SK-N-SH (cell line): ENCODE data around the gene TRIM71. TPM values are rescaled to one million over a fixed set of nuclear protein-coding genes. Genes with fewer than 3 reads are reported as not detected.

Experiments
- CTCF ChIA-PET: fragments of 300-600, 350-600 bp; formaldehyde crosslinking; extraction: SDS; loops from one replicate; lab custom pipeline; 2021; lab: Yijun Ruan, JAX
- POLR2A ChIA-PET: fragments of 350-600 bp; sonication (Branson Sonifier 250); formaldehyde crosslinking; extraction: SDS; loops from one replicate; lab custom pipeline; 2020; ENCODE audit warnings: antibody characterized with exemption, inconsistent platforms; lab: Yijun Ruan, JAX
- DNase-seq: peaks from one replicate; pipeline ENCODE4 v3.0.0; 2012
- H2AFZ ChIP-seq: fragments of 200-600 bp; sonication (generic); 2 replicates; pipeline ENCODE4 v1.8.1; 2016; ENCODE audit warnings: antibody characterized with exemption, mild to moderate bottlenecking, low read depth
- H3F3A ChIP-seq: fragments of 200-600 bp; sonication (generic); replicated peaks from 2 replicates; pipeline ENCODE3; 2016; ENCODE audit warnings: antibody characterized with exemption, mild to moderate bottlenecking; ENCODE audit not compliant: insufficient read depth
- H3K27ac ChIP-seq, 2 experiments: fragments of 200-500 bp in 1 of 2; fragments of 200-600 bp in 1 of 2; sonication (Bioruptor generic) in 1 of 2; sonication (generic), shearing (Covaris generic) in 1 of 2; 2 replicates each; pipeline versions ENCODE4 v1.5.1 to v1.6.1; 2014 to 2016; ENCODE audit warnings: low read depth in 2 of 2, inconsistent platforms in 1 of 2, low read length in 1 of 2, mild to moderate bottlenecking in 1 of 2, mixed read lengths in 1 of 2
- H3K27me3 ChIP-seq: fragments of 200-600 bp; sonication (generic), shearing (Covaris generic); 2 replicates; pipeline ENCODE4 v1.6.1; 2016; ENCODE audit warnings: mixed run types; ENCODE audit not compliant: insufficient read depth
- H3K36me3 ChIP-seq, 2 experiments: fragments of 200-500 bp in 1 of 2; fragments of 200-600 bp in 1 of 2; sonication (Bioruptor generic) in 1 of 2; sonication (generic) in 1 of 2; replicated peaks in 1 of 2; 2 replicates each; pipeline versions ENCODE3 to v1.5.1; 2014 to 2016; ENCODE audit warnings: low read length in 1 of 2, mild to moderate bottlenecking in 1 of 2; ENCODE audit not compliant: insufficient read depth in 2 of 2, control insufficient read depth in 1 of 2
- H3K4me1 ChIP-seq, 2 experiments: fragments of 200-500 bp in 1 of 2; fragments of 200-600 bp in 1 of 2; sonication (Bioruptor generic) in 1 of 2; sonication (generic), shearing (Covaris generic) in 1 of 2; 2 replicates each; pipeline versions ENCODE4 v1.5.1 to v1.6.1; 2014 to 2016; ENCODE audit warnings: low read depth in 1 of 2, low read length in 1 of 2, mixed run types in 1 of 2; ENCODE audit not compliant: insufficient read depth in 2 of 2, control insufficient read depth in 1 of 2
- H3K4me2 ChIP-seq: fragments of 200-600 bp; sonication (generic), shearing (Covaris generic); 2 replicates; pipeline ENCODE4 v1.6.1; 2017; ENCODE audit warnings: mixed run types
- H3K4me3 ChIP-seq, 2 experiments: fragments of 200-500 bp in 1 of 2; fragments of 200-600 bp in 1 of 2; sonication (Bioruptor generic) in 1 of 2; sonication (generic), shearing (Covaris generic) in 1 of 2; 2 replicates each; pipeline versions ENCODE4 v1.5.1 to v1.8.1; 2014 to 2016; ENCODE audit warnings: low read depth in 2 of 2, inconsistent platforms in 1 of 2, low read length in 1 of 2, mild to moderate bottlenecking in 1 of 2, mixed read lengths in 1 of 2, moderate library complexity in 1 of 2
- H3K79me2 ChIP-seq: fragments of 200-600 bp; sonication (generic); 2 replicates; pipeline ENCODE4 v1.8.1; 2017; ENCODE audit warnings: mild to moderate bottlenecking; ENCODE audit not compliant: insufficient read depth
- H3K9ac ChIP-seq: fragments of 200-600 bp; sonication (generic); 2 replicates; pipeline ENCODE4 v1.6.1; 2017; ENCODE audit warnings: mixed run types
- H3K9me2 ChIP-seq: fragments of 200-600 bp; sonication (generic); 2 replicates; pipeline ENCODE4 v1.6.1; 2017; ENCODE audit warnings: mixed run types
- H3K9me3 ChIP-seq: fragments of 200-600 bp; sonication (generic); 2 replicates; pipeline ENCODE4 v1.6.1; 2017; ENCODE audit warnings: mixed run types, mild to moderate bottlenecking, moderate library complexity
- H4K20me1 ChIP-seq: fragments of 200-600 bp; sonication (generic); 2 replicates; pipeline ENCODE4 v1.6.1; 2017; ENCODE audit warnings: mild to moderate bottlenecking, mixed run types; ENCODE audit not compliant: insufficient read depth
- CHD2 ChIP-seq: fragments of 150-350 bp; IDR thresholded peaks from 2 replicates; pipeline ENCODE4 v1.6.1; 2018; ENCODE audit warnings: low read length; ENCODE audit not compliant: partially characterized antibody
- EP300 ChIP-seq, 2 experiments: IDR thresholded peaks; 2 replicates each; pipeline versions ENCODE4 v1.4.0 to v1.6.1; 2012; ENCODE audit warnings: borderline replicate concordance in 1 of 2, low read depth in 1 of 2, low read length in 1 of 2
- FOSL2 ChIP-seq: IDR thresholded peaks from 2 replicates; pipeline ENCODE4 v1.4.0; 2012; ENCODE audit warnings: low read depth, mild to moderate bottlenecking, moderate library complexity, borderline replicate concordance
- GABPA ChIP-seq: IDR thresholded peaks from 2 replicates; pipeline ENCODE4 v1.4.0; 2012; ENCODE audit warnings: low read depth, mild to moderate bottlenecking
- IRF3 ChIP-seq: fragments of 150-350 bp; IDR thresholded peaks from 2 replicates; pipeline ENCODE4 v1.6.1; 2016; ENCODE audit warnings: mild to moderate bottlenecking, low read depth, low read length
- MAX ChIP-seq: IDR thresholded peaks from 2 replicates; pipeline ENCODE4 v1.4.0; 2012; ENCODE audit warnings: low read depth
- MXI1 ChIP-seq: IDR thresholded peaks from 2 replicates; pipeline ENCODE4 v1.6.1; 2012; ENCODE audit warnings: mild to moderate bottlenecking, low read depth, low read length, improper control_type of control experiment
- NFIC ChIP-seq: IDR thresholded peaks from 2 replicates; pipeline ENCODE4 v1.4.0; 2012; ENCODE audit warnings: borderline replicate concordance
- RAD21 ChIP-seq: IDR thresholded peaks from 2 replicates; pipeline ENCODE4 v1.6.1; 2012; ENCODE audit warnings: mild to moderate bottlenecking, low read length
- TCF12 ChIP-seq: IDR thresholded peaks from 2 replicates; pipeline ENCODE4 v1.4.0; 2012
- TEAD4 ChIP-seq: IDR thresholded peaks from 2 replicates; pipeline ENCODE4 v1.4.0; 2012; ENCODE audit warnings: mild to moderate bottlenecking, borderline replicate concordance; ENCODE audit not compliant: insufficient read depth
- WGBS: methylation state at CpG from one replicate; pipeline ENCODE4 v1.1.6; 2017; ENCODE audit warnings: low lambda C conversion rate; 5-methylcytosine and 5-hydroxymethylcytosine counted together
- polyA plus RNA-seq, 3 experiments: library from polyadenylated mRNA; depleted of rRNA; stranded (reverse); fragments of >200 nt; gene quantifications; 2 replicates each; pipeline ENCODE4 v1.2.3, GENCODE V29; 2012
- TF ChIP-seq, protein P1 (sequence below): fragments of 150-350 bp; IDR thresholded peaks from 2 replicates; pipeline ENCODE4 v1.6.1; 2017; ENCODE audit warnings: antibody characterized with exemption, low read length, low read depth, borderline replicate concordance
- TF ChIP-seq, protein P2 (sequence below): IDR thresholded peaks from 2 replicates; pipeline ENCODE4; 2012

Gene TRIM71
- polyA plus RNA-seq, 1 of the 3 experiments (the other 2 are of a cell fraction), result not detected

DNA sequence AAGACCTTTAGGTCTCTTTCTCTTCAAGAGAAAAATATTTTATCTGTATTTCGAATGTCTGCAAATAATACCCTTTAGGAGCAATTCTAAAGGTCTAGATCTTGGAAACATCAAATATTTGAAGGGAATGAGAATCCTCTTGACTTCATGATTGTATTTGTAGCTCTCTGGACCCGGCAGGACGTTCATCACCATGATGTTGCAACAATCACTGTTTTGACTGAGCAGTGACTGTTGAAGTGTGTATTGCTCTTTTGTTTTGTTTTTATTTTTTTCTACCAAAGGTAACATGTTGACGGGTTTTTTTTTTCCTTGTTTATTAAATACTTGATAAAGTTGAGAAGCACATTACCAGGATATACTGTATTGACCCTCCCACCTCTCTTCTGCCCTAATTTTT lies 78.3 kb downstream of the TRIM71 start:
- no peaks in the 10 kb centered on the region for H3F3A ChIP-seq
- POLR2A ChIA-PET, result no interaction called here
- 50% methylated on average over 4 of the region's 4 CpGs for WGBS
- no peak overlapping the region for H2AFZ ChIP-seq
- TF ChIP-seq MAX, result no peak
- TF ChIP-seq CHD2, result no peak
- no peak for TF ChIP-seq RAD21
- TF ChIP-seq, protein P1, sequence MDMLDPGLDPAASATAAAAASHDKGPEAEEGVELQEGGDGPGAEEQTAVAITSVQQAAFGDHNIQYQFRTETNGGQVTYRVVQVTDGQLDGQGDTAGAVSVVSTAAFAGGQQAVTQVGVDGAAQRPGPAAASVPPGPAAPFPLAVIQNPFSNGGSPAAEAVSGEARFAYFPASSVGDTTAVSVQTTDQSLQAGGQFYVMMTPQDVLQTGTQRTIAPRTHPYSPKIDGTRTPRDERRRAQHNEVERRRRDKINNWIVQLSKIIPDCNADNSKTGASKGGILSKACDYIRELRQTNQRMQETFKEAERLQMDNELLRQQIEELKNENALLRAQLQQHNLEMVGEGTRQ, result no peak
- TF ChIP-seq MXI1, result no peak
- TF ChIP-seq NFIC, result no peak
- no peak for TF ChIP-seq FOSL2
- TF ChIP-seq TCF12, result no peak
- TF ChIP-seq GABPA, result no peak
- TF ChIP-seq, all 33 proteins: peak for 0
- DNase-seq, result no peak
- peaks cover 17% of the 10 kb centered on the region; the same call in 1 of the 2 replicates for H3K27me3 ChIP-seq
- no peaks in the 10 kb centered on the region for H3K9me3 ChIP-seq
- CTCF ChIA-PET, result interaction anchor here (0.5 to 1.1 kb wide), 2 partner anchors 14 to 1512 kb away, joined by 3 to 4 read pairs; no protein-coding TSS in a partner anchor
- H3K79me2 ChIP-seq, result no peaks in the 10 kb centered on the region
- H4K20me1 ChIP-seq, result no peaks in the 10 kb centered on the region
- H3K4me2 ChIP-seq, result no peak overlapping the region
- H3K4me1 ChIP-seq, result no peaks in the 10 kb centered on the region
- H3K27ac ChIP-seq, result no peak overlapping the region
- no peaks in the 10 kb centered on the region for H3K36me3 ChIP-seq
- H3K9ac ChIP-seq, result no peak overlapping the region
- H3K4me3 ChIP-seq, result no peak overlapping the region
- H3K9me2 ChIP-seq, result no peaks in the 10 kb centered on the region

- no peaks in the 10 kb centered on the region for H3F3A ChIP-seq
- no peak overlapping the region for H3K9ac ChIP-seq
- DNase-seq, result no peak
- H3K4me2 ChIP-seq, result no peak overlapping the region
- TF ChIP-seq IRF3, result no peak
- TF ChIP-seq TEAD4, result no peak
- TF ChIP-seq RAD21, result no peak
- no peak for TF ChIP-seq EP300 (IDR thresholded peaks at IDR 0.05; ENCODE audit: borderline replicate concordance in 1 of 2, low read depth in 1 of 2, low read length in 1 of 2)
- TF ChIP-seq, protein P2, sequence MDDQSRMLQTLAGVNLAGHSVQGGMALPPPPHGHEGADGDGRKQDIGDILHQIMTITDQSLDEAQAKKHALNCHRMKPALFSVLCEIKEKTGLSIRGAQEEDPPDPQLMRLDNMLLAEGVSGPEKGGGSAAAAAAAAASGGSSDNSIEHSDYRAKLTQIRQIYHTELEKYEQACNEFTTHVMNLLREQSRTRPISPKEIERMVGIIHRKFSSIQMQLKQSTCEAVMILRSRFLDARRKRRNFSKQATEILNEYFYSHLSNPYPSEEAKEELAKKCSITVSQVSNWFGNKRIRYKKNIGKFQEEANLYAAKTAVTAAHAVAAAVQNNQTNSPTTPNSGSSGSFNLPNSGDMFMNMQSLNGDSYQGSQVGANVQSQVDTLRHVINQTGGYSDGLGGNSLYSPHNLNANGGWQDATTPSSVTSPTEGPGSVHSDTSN, result no peak
- no peak for TF ChIP-seq GABPA
- no peak for TF ChIP-seq FOSL2
- 77% methylated on average over 8 of the region's 8 CpGs for WGBS
- no peaks in the 10 kb centered on the region for H3K79me2 ChIP-seq
- no peaks in the 10 kb centered on the region for H3K9me3 ChIP-seq
- H3K27me3 ChIP-seq, result peaks cover 17% of the 10 kb centered on the region; the same call in 1 of the 2 replicates
- H4K20me1 ChIP-seq, result no peaks in the 10 kb centered on the region
- ChIA-PET POLR2A (no interaction called here), CTCF (interaction anchor here (1.1 kb wide), 1 partner anchor 13 kb away, joined by 3 read pairs; no protein-coding TSS in a partner anchor)
- H3K36me3 ChIP-seq, result no peaks in the 10 kb centered on the region
- no peaks in the 10 kb centered on the region for H3K9me2 ChIP-seq
- no peak overlapping the region for H3K4me3 ChIP-seq
- H3K4me1 ChIP-seq, result no peaks in the 10 kb centered on the region
- no peak overlapping the region for H3K27ac ChIP-seq
- H2AFZ ChIP-seq, result no peak overlapping the region
Measured at GRCh38 chr3:32897001-32897601, 79.3 kb downstream of the TRIM71 start.
